GM19438 (cell line): Measurements from ENCODE around the gene SSR1.

Experiments used
- ATAC-seq: cut with Tn5 transposase; IDR thresholded peaks from one replicate; pipeline ENCODE4 v1.9.1; 2021; ENCODE audit warnings: low read depth; ENCODE audit not compliant: unreplicated experiment

SSR1 gene

GRCh38 chr6:7218406-7218988 is 94.5 kb downstream of the SSR1 start:
- no peak for ATAC-seq
